Epithelial cell of proximal tubule (primary cell): Measurements from ENCODE around the gene PPA2. TPM values are rescaled to one million over a fixed set of nuclear protein-coding genes. Genes with fewer than 3 reads are reported as not detected.
A peak's percentile ranks its signal among the peaks of the same experiment; 100 is the strongest.

Source experiments
- DNase-seq: peaks from one replicate; pipeline ENCODE4 v3.0.0-alpha.2; 2011; ENCODE audit warnings: low read depth
- H3K4me3 ChIP-seq: 2 replicates; pipeline ENCODE4 v1.5.1; 2011; ENCODE audit warnings: low read depth, mild to moderate bottlenecking, low read length
- total RNA-seq: library from RNA; depleted of rRNA; stranded (reverse); fragments of >200 nt; gene quantifications from 2 replicates; pipeline ENCODE4 v1.2.3, GENCODE V29; 2015
- TF ChIP-seq, protein P1 (sequence below): conservative IDR thresholded peaks from 2 replicates; pipeline ENCODE4 v1.5.1; 2012; ENCODE audit warnings: low read depth, mild to moderate bottlenecking, low read length

The PPA2 gene
- total RNA-seq, 1 donor from 2014 or later = 156 TPM

DNA sequence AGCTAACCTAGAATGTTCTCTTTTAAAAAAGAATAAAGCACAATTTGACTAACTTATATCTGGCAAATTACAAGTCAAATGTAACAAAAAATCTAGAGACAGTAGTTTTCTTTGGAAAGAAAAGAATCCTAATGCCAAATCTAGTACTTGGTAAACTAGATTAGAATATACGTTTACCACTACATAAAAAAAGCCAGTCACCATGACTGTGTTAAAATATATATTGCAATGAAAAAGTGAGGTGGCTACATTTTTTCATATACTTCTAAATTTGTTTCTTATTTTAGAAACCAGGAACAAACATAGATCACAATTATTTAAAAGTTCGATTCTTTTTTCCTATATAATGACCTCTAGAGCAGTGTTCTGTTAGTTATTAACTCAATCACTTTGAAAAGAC, 29.6 kb upstream of the PPA2 start:
- DNase-seq = no peak
- TF ChIP-seq, protein P1, sequence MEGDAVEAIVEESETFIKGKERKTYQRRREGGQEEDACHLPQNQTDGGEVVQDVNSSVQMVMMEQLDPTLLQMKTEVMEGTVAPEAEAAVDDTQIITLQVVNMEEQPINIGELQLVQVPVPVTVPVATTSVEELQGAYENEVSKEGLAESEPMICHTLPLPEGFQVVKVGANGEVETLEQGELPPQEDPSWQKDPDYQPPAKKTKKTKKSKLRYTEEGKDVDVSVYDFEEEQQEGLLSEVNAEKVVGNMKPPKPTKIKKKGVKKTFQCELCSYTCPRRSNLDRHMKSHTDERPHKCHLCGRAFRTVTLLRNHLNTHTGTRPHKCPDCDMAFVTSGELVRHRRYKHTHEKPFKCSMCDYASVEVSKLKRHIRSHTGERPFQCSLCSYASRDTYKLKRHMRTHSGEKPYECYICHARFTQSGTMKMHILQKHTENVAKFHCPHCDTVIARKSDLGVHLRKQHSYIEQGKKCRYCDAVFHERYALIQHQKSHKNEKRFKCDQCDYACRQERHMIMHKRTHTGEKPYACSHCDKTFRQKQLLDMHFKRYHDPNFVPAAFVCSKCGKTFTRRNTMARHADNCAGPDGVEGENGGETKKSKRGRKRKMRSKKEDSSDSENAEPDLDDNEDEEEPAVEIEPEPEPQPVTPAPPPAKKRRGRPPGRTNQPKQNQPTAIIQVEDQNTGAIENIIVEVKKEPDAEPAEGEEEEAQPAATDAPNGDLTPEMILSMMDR = no peak
- H3K4me3 ChIP-seq = no peak overlapping the region

DNA sequence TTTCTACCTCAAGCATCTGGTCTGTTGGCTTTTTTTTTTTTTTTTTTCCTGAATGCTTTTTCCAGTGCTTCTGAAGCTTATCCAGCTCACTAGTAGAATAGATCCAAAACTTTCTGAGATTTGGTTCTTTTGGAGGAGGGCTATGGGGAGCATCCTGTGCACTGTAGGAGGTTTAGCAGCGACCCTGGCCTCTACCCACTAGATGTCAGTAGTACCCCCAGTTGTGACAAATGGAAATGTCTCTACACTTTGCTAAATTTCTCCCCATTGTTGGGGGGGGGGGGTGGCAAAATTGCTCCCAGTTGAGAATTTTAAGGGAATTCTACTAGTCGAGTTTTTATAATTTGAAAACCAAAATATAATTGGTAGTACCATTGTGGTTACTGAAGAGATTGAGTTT, 23.0 kb upstream of the PPA2 start:
- H3K4me3 ChIP-seq = no peak overlapping the region
- DNase-seq = no peak
- TF ChIP-seq, protein P1 = peak; percentile 67

DNA sequence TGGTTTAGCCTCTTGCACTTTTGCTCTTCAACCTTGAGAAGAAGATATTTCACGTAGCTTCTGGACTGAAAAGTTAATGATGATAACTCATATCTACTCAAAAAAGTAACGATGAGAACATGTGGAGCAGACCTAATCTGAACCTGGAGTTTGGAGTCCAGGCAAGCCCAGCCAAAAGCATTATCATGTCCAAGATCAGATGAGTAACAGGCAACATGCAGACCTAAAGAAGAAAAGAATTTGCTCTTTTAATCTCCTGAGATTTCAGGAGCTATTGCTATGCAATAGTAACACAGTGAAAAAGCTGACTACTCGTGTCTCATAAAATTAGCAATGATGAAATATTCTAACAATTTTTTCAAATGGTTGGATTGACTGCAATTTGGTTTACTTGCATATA, 21.8 kb upstream of the PPA2 start:
- no peak overlapping the region for H3K4me3 ChIP-seq
- no peak for DNase-seq
- TF ChIP-seq, protein P1 = no peak

DNA sequence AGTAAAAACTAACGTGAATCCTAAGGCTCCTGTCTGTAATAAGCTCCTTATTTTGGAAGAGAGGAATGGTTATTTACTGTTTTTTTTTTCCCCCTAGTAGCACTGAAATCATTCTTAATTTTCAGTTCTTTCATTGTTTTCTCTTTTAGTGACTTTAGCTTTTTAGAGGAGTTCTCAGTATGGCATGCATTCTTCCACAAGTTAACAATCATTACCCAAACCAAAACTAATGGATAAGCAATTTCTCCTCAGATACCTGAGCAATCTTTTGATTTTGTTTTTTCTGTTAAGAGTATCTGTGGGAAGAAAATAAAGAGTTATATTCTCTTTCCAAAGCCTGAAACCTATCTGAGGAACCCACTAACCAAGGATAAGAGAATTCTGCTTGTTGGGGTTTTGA, 16.7 kb upstream of the PPA2 start:
- TF ChIP-seq, protein P1 = no peak
- H3K4me3 ChIP-seq = no peak overlapping the region
- DNase-seq = no peak

DNA sequence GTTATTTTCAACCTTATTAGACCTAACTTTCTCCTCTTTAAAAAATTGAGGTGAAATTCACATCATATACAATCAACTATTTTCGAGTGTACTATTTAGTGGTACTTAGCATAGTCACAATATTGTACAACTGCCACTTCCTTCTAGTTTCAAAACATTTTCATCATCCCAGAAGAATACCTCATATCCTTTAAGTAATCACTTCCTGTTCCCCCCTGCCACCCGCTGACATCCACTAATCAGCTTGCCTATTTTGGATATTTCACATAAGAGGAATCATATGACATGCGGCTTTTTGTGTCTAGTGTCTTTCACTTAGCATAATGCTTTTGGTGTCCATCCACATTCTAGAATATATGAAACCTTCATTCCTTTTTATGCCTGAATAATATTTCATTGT, 10.0 kb upstream of the PPA2 start:
- TF ChIP-seq, protein P1 = no peak
- no peak overlapping the region for H3K4me3 ChIP-seq
- no peak for DNase-seq

DNA sequence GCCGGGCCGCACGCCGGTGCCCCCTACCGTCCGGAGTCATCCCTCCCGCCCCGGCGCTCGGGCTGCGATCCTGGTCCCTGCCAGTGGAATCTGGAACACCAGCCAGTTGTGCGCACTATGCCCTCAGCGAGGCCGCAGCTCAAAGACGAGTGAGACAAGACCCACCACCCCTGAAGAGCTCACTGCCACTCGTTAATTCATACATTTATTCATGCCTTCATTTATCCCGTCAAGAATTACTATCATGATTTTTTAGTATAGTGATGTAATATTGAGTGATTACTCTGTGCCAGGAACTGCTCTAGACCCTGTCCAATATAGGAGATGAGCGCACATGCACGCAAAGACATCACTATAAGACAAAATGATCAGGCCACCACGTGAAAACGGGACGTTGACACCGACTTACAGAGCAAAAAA, 247 bp upstream of the PPA2 start:
- DNase-seq = no peak
- peak overlapping the region; percentile 78 for H3K4me3 ChIP-seq
- TF ChIP-seq, protein P1 = peak; percentile 80

DNA sequence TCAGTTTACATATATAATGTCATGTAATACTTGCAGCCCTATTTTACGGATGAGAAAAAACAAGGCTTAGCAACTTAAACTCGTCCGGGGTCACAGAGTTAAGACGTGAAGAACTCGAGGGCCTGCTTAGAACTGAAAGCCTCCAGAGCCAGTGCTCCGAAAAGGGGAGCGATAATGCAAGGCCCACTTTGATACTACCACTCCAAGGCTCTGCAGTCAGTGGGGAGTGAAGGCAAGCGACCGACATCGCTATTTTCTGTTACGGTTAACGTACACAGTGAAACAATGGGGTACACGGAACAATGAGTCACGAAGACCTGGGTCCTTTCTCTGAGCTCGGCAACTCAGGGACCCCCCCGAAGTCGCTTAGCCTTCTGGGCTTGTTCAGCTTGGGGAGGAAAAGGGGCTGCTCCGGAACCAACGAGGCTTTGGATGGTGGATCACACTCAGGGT, 965 bp downstream of the PPA2 start:
- peak overlapping the region; percentile 78 for H3K4me3 ChIP-seq
- no peak for DNase-seq
- TF ChIP-seq, protein P1 = no peak
